Breast epithelium (tissue), 4 donors: ENCODE data around the gene PIGU. TPM values are rescaled to one million over a fixed set of nuclear protein-coding genes. Genes with fewer than 3 reads are reported as not detected.
A peak's percentile ranks its signal among the peaks of the same experiment; 100 is the strongest.

Source experiments
- DNase-seq, 2 donors: peaks; one replicate each; pipeline ENCODE4 v3.0.0-alpha.2; 2019; ENCODE audit warnings: low spot score in 2 of 2
- H3K27ac ChIP-seq, 2 donors: fragments of 200-600 bp; sonication (generic) in 1 of 2; one replicate each; pipeline ENCODE4 v1.5.1; 2016 to 2019; ENCODE audit warnings: mild to moderate bottlenecking in 1 of 2
- H3K27me3 ChIP-seq, 2 donors: fragments of 200-600 bp; sonication (generic) in 1 of 2; one replicate each; pipeline versions ENCODE4 v1.5.1 to v1.6.0; 2017 to 2019; ENCODE audit warnings: control low read depth in 1 of 2, mild to moderate bottlenecking in 1 of 2
- H3K36me3 ChIP-seq: fragments of 200-600 bp; one replicate; pipeline ENCODE4 v1.5.1; 2019
- H3K4me1 ChIP-seq, 2 donors: fragments of 200-600 bp; sonication (generic); one replicate each; pipeline ENCODE4 v1.5.1; 2016 to 2019; ENCODE audit warnings: control low read depth in 1 of 2
- H3K4me3 ChIP-seq, 3 donors: fragments of 200-600 bp; sonication (generic); 1 replicate in 2 of 3; 2 replicates in 1 of 3; pipeline ENCODE4 v1.5.1; 2016 to 2019; ENCODE audit warnings: mild to moderate bottlenecking in 3 of 3, moderate library complexity in 2 of 3
- H3K9me3 ChIP-seq, 2 donors: fragments of 200-600 bp; sonication (generic) in 1 of 2; one replicate each; pipeline ENCODE4 v1.5.1; 2016 to 2019; ENCODE audit warnings: control low read depth in 1 of 2
- POLR2A ChIP-seq: fragments of 450-650 bp; IDR thresholded peaks from one replicate; pipeline ENCODE4 v1.6.1; 2016; ENCODE audit warnings: antibody characterized with exemption, mild to moderate bottlenecking, moderate library complexity
- POLR2AphosphoS5 ChIP-seq, 3 donors: sonication (generic); formaldehyde crosslinking; IDR thresholded peaks; one replicate each; pipeline ENCODE4 v1.6.1; 2017; ENCODE audit warnings: antibody characterized with exemption in 3 of 3
- intact Hi-C: fragments of 100-400 bp; cut with DNase I; formaldehyde crosslinking; loops from one replicate; pipeline ENCODE4 v1.15.1; 2023; ENCODE audit warnings: low total_unique reads
- total RNA-seq, 3 donors: library from RNA; depleted of rRNA; stranded (reverse); fragments of >200 nt; gene quantifications; one replicate each; pipeline ENCODE4 v1.1.0, GENCODE V29; 2016
- TF ChIP-seq, protein P1 (sequence below), 3 donors: fragments of 450-650 bp; IDR thresholded peaks; one replicate each; pipeline ENCODE4 v1.5.1; 2016 to 2017; ENCODE audit warnings: antibody characterized with exemption in 3 of 3, mild to moderate bottlenecking in 3 of 3, moderate library complexity in 3 of 3

The PIGU gene
- total RNA-seq, 3 donors from 2014 or later = 7.4 to 16.1 (median 15.8) TPM

DNA sequence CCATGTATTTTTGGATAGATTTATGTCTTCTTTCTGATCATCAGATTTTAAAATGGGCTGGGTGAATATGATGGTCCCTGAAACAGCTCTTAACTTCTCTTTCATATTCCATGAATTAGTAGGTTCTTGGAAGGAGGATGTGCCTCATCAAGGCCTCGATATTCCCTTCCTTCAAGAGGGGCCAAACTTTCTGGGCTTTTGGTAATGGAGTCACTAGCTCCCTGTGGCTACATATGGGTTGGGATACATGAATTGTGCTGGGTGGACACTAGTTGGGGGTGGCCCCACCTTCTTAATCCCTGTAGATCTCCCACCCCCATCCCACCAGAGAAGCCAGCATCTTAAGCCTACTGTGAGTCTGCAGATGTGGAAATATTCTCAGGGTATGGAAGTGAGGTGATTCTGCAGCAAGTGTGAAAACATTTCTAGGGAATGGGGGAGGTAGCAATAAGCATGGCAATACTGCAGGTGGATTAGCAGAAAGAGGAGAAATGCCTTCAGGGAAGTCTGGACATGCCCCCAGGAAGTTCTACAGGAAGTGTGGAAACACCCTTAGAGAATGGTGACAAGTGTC lies 29.5 kb upstream of the PIGU start:
- peak overlapping the region; percentile 100 for H3K27ac ChIP-seq
- H3K9me3 ChIP-seq = no peaks in the 10 kb centered on the region
- H3K4me1 ChIP-seq = peaks cover 0 to 2% of the 10 kb centered on the region in 2 donors
- H3K36me3 ChIP-seq = no peaks in the 10 kb centered on the region
- TF ChIP-seq, protein P1, sequence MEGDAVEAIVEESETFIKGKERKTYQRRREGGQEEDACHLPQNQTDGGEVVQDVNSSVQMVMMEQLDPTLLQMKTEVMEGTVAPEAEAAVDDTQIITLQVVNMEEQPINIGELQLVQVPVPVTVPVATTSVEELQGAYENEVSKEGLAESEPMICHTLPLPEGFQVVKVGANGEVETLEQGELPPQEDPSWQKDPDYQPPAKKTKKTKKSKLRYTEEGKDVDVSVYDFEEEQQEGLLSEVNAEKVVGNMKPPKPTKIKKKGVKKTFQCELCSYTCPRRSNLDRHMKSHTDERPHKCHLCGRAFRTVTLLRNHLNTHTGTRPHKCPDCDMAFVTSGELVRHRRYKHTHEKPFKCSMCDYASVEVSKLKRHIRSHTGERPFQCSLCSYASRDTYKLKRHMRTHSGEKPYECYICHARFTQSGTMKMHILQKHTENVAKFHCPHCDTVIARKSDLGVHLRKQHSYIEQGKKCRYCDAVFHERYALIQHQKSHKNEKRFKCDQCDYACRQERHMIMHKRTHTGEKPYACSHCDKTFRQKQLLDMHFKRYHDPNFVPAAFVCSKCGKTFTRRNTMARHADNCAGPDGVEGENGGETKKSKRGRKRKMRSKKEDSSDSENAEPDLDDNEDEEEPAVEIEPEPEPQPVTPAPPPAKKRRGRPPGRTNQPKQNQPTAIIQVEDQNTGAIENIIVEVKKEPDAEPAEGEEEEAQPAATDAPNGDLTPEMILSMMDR (IDR thresholded peaks at IDR 0.05) = no peak
- TF ChIP-seq POLR2AphosphoS5 (IDR thresholded peaks at IDR 0.05) (no peak), POLR2A (no peak)
- no peak for DNase-seq
- H3K27me3 ChIP-seq = no peaks in the 10 kb centered on the region
- intact Hi-C loops = loop anchor here (10.0 kb wide), 1 partner anchor 172 kb away; no protein-coding TSS in a partner anchor
- H3K4me3 ChIP-seq = no peak overlapping the region

DNA sequence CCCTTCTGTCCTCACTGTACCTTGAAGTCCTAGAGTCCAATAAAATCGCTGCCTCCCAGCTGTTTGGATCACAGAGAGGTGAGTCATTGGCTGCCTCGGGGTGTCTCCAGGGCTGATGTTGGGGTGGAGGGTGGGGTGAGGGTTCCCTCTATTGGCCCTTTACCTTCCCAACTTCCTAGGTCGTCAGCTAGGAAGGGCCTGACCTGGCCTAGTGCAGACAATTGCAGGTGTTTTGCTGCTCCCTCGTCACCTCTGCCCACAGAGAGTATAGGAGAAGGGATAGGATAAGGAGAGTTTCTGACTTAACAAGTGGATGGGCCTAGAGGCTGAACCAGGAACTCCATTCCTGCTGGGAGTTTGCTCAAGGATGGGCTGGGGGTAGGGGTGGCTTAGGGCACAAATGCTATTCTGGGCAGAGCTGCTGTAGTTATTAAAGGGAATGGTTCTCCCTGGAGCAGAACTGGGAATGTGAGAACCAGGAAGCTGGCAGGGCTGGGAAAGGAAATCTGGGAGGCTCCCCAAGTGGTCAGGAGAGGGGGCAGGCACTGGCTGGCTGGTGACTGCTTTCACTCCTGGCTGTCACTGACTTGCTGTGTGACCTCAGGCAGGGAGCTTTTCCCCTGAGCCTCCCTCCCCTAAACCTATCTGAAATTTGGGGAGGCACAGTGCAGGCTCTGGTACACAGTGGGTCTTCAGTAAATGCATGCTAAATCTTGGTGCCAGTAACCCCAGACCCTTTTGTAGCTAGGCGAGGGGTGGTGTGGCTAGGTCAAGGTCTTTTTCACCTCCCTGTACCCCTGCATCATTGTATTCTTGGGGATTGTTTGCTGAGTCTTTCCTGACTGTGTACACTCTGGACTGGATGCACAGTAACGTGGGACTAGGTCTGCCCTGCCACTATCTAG lies 28.8 kb upstream of the PIGU start:
- peaks cover 0 to 2% of the 10 kb centered on the region in 2 donors for H3K4me1 ChIP-seq
- no peaks in the 10 kb centered on the region for H3K9me3 ChIP-seq
- H3K27ac ChIP-seq = peak overlapping the region; percentile 100
- intact Hi-C loops = loop anchor here (10.0 kb wide), 1 partner anchor 171 kb away; no protein-coding TSS in a partner anchor
- H3K4me3 ChIP-seq = no peak overlapping the region
- H3K36me3 ChIP-seq = no peaks in the 10 kb centered on the region
- H3K27me3 ChIP-seq = no peaks in the 10 kb centered on the region
- DNase-seq = peak in 1 of 2 donors; percentile 24
- TF ChIP-seq POLR2A (no peak), POLR2AphosphoS5 (IDR thresholded peaks at IDR 0.05) (no peak)
- TF ChIP-seq, protein P1 (IDR thresholded peaks at IDR 0.05) = no peak

DNA sequence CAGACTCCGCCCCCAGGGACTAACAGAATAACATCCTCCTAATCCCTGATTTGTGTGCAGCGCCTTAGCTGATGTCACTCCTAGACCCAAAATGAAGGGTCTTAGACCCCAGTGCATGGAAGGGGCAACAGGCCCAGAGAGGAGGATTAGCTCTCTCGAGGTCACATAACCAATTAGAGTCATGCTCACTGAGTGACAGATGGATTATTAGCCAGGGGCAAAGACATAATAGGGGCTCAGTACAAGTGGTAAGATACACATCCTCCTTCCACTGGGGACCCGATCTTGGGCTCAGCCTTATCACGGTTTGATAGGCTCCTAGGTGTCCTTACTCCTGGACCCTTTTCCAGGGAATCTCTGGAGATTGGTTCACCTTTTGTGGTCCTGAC lies 28.1 kb upstream of the PIGU start:
- Histone ChIP-seq H3K9me3 (no peaks in the 10 kb centered on the region), H3K4me1 (peaks cover 0 to 2% of the 10 kb centered on the region in 2 donors), H3K27ac (peak overlapping the region; percentile 100), H3K36me3 (no peaks in the 10 kb centered on the region), H3K27me3 (no peaks in the 10 kb centered on the region), H3K4me3 (peak overlapping the region; percentile 93 to 99 (median 97))
- no peak for TF ChIP-seq POLR2A
- TF ChIP-seq POLR2AphosphoS5 (IDR thresholded peaks at IDR 0.05) = no peak
- intact Hi-C loops = loop anchor here (10.0 kb wide), 1 partner anchor 170 kb away; no protein-coding TSS in a partner anchor
- no peak for DNase-seq

DNA sequence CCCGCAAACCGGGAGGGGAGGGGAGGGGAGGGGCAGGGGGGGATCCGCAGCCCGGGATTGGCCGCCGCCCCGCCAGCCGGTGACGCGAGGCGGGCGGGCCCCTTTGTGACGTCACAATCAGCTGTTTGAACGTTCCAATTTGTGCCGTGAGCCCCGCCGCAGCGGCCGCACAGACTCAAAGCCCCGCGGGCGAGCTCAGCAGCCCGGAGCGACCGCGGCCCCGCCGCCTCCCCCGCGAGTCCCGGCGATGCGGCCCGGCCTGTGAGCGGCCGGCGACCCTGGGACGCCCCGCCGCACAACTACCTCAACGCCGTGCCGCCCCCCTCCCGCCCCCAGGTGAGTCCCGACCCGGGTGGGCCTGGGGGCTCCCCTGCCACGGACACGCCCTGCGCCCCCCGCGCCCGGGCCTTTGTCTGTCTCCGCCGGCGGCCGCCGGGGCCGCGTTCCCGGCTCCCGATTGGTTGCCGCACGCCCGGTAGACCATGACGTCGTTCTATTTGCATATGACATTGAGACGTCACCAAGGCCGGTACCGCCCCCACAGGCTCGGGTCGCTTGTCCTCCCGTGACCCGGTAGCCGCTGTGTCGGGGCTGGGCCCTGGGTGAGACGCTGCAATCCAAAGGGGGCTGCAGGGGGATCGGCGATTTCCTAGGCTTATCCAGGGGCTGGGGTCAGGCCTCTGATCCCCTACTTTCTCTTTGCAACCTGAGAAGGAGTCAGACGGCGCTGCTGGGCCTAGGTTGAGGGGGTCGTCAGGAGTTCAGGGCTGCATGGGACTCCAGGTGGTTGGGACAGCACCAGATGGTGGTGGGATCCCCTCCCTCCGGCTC lies 27.5 kb upstream of the PIGU start, which contains the start of gene TP53INP2:
Gene TP53INP2 (plus strand): TSS at position 168 of the 831 bp plus-strand sequence. CDS start 4,396 bp downstream, outside the sequence.
- Histone ChIP-seq H3K9me3 (no peaks in the 10 kb centered on the region), H3K27me3 (no peaks in the 10 kb centered on the region), H3K36me3 (no peaks in the 10 kb centered on the region), H3K4me1 (peaks cover 0 to 2% of the 10 kb centered on the region in 2 donors), H3K4me3 (peak within 1 kb of the TSS; percentile 93 to 99 (median 97)), H3K27ac (peak within 1 kb of the TSS; percentile 100)
- TF ChIP-seq POLR2AphosphoS5 (IDR thresholded peaks at IDR 0.05) (peak in 2 of 3 donors; percentile 15 to 71), POLR2A (no peak)
- intact Hi-C loops = loop anchor here (10.0 kb wide), 1 partner anchor 170 kb away; no protein-coding TSS in a partner anchor
- DNase-seq = peak; percentile 90 to 93

DNA sequence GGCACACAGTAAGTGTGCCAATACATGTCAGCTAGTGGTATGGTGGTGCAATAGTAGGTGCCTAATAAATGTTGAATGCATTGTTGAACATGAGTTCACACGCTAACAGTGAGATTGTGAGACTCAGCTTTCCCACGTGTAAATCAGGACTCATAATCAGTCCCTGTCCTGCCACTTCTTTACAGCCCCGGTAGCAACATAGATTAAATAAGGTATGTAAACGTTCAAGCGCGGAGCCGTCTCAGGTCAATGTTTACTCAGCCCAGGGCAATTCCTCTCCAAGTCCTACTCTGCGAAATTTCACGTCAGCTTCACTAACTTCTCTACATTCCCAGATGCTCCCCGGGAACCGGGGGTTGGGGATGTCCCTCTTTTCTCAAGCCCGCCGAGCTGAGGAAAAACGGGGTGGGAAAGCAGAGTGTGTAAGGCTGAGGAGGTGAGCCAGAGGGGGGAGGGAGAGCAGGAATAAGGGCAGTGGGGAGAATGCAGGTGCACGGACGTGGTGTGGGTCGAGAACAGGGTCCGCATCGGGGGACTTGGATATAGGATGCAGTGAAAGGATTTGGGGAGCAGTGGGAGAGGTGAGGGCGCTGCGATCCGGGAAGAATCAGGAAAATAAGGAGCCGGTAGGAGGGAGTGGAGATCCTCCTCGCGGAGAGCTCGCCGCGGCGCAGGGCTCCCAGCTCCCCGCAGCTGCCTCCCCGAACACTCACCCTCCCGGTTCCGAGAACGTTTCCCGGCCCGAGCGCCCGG lies 26.7 kb upstream of the PIGU start:
- TF ChIP-seq, protein P1 (IDR thresholded peaks at IDR 0.05) = peak in 1 of 3 donors; percentile 10
- TF ChIP-seq POLR2AphosphoS5 (IDR thresholded peaks at IDR 0.05) (no peak), POLR2A (no peak)
- peak; percentile 41 to 58 for DNase-seq
- Histone ChIP-seq H3K27me3 (no peaks in the 10 kb centered on the region), H3K4me3 (peak overlapping the region; percentile 93 to 99 (median 97)), H3K4me1 (peaks cover 0 to 2% of the 10 kb centered on the region in 2 donors), H3K36me3 (no peaks in the 10 kb centered on the region), H3K27ac (peak overlapping the region; percentile 100), H3K9me3 (no peaks in the 10 kb centered on the region)
- intact Hi-C loops = loop anchor here (10.0 kb wide), 1 partner anchor 169 kb away; no protein-coding TSS in a partner anchor
